D341Med (cell line): ENCODE results near the gene GFRA1.

ENCODE experiments used
- DNase-seq: peaks from one replicate; pipeline ENCODE4 v3.0.0; 2012; ENCODE audit warnings: low spot score

The GFRA1 gene

GRCh38 chr10:116241085-116241484, 31.9 kb downstream of the GFRA1 start:
- no peak for DNase-seq

GRCh38 chr10:116240157-116240950, 32.7 kb downstream of the GFRA1 start:
- no peak for DNase-seq

GRCh38 chr10:116239229-116239628, 33.8 kb downstream of the GFRA1 start:
- DNase-seq: no peak

- DNase-seq: no peak
These were observed 35.0 kb downstream of the GFRA1 start for GRCh38 chr10:116237970-116238369.

GRCh38 chr10:116237260-116237659, 35.7 kb downstream of the GFRA1 start:
- no peak for DNase-seq

- no peak for DNase-seq
These were observed 39.8 kb downstream of the GFRA1 start for GRCh38 chr10:116233230-116233629.

GRCh38 chr10:116232613-116233012, 40.4 kb downstream of the GFRA1 start:
- DNase-seq: no peak

- DNase-seq: no peak
These were observed 46.2 kb downstream of the GFRA1 start for GRCh38 chr10:116226766-116227165.

GRCh38 chr10:116226053-116226452, 47.0 kb downstream of the GFRA1 start:
- DNase-seq: no peak

GRCh38 chr10:116223289-116223688, 49.7 kb downstream of the GFRA1 start:
- no peak for DNase-seq

- DNase-seq: no peak
These were observed 52.0 kb downstream of the GFRA1 start for GRCh38 chr10:116221053-116221452.

GRCh38 chr10:116216676-116217075, 56.3 kb downstream of the GFRA1 start:
- no peak for DNase-seq

GRCh38 chr10:116215651-116216050, 57.4 kb downstream of the GFRA1 start:
- DNase-seq: no peak

- DNase-seq: no peak
These were observed 61.3 kb downstream of the GFRA1 start for GRCh38 chr10:116211682-116212081.

GRCh38 chr10:116210588-116211346, 62.2 kb downstream of the GFRA1 start:
- no peak for DNase-seq

- no peak for DNase-seq
These were observed 63.2 kb downstream of the GFRA1 start for GRCh38 chr10:116209781-116210180.

- DNase-seq: no peak
These were observed 63.9 kb downstream of the GFRA1 start for GRCh38 chr10:116208956-116209567.

GRCh38 chr10:116207690-116208089, 65.3 kb downstream of the GFRA1 start:
- no peak for DNase-seq

GRCh38 chr10:116203661-116204060, 69.3 kb downstream of the GFRA1 start:
- DNase-seq: no peak

- DNase-seq: no peak
These were observed 71.2 kb downstream of the GFRA1 start for GRCh38 chr10:116201670-116202430.

- no peak for DNase-seq
These were observed 72.0 kb downstream of the GFRA1 start for GRCh38 chr10:116201011-116201410.

GRCh38 chr10:116198676-116199035, 74.3 kb downstream of the GFRA1 start:
- no peak for DNase-seq
